Measurements from ENCODE around the gene IL36G. TPM values are rescaled to one million over a fixed set of nuclear protein-coding genes. Genes with fewer than 3 reads are reported as not detected.

Gene IL36G
- total RNA-seq, 1 donor: not detected

- no peak overlapping the region for H3K4me3 ChIP-seq (ENCODE audit: low read depth, low read length)
- no peak for DNase-seq (ENCODE audit: low read depth)
- no peak for TF ChIP-seq CTCF (IDR thresholded peaks at IDR 0.05; ENCODE audit: insufficient read depth, low read depth, low read length)
Observed at GRCh38 chr2:112957511-112957910, 20.3 kb upstream of the IL36G start.

- no peak overlapping the region for H3K4me3 ChIP-seq (ENCODE audit: low read depth, low read length)
- TF ChIP-seq CTCF (IDR thresholded peaks at IDR 0.05; ENCODE audit: insufficient read depth, low read depth, low read length): peak; percentile 94
- peak; percentile 60 for DNase-seq (ENCODE audit: low read depth)
Observed at GRCh38 chr2:112958428-112959108, 19.2 kb upstream of the IL36G start.

GRCh38 chr2:112959109-112959812 lies 18.5 kb upstream of the IL36G start:
- no peak for TF ChIP-seq CTCF (IDR thresholded peaks at IDR 0.05; ENCODE audit: insufficient read depth, low read depth, low read length)
- H3K4me3 ChIP-seq (ENCODE audit: low read depth, low read length): no peak overlapping the region
- no peak for DNase-seq (ENCODE audit: low read depth)

GRCh38 chr2:112960230-112960825 lies 17.5 kb upstream of the IL36G start:
- no peak for DNase-seq (ENCODE audit: low read depth)
- no peak overlapping the region for H3K4me3 ChIP-seq (ENCODE audit: low read depth, low read length)
- peak; percentile 1 for TF ChIP-seq CTCF (IDR thresholded peaks at IDR 0.05; ENCODE audit: insufficient read depth, low read depth, low read length)

GRCh38 chr2:112962308-112963175 lies 15.3 kb upstream of the IL36G start:
- no peak for TF ChIP-seq CTCF (IDR thresholded peaks at IDR 0.05; ENCODE audit: insufficient read depth, low read depth, low read length)
- no peak for DNase-seq (ENCODE audit: low read depth)
- no peak overlapping the region for H3K4me3 ChIP-seq (ENCODE audit: low read depth, low read length)

- no peak for TF ChIP-seq CTCF (IDR thresholded peaks at IDR 0.05; ENCODE audit: insufficient read depth, low read depth, low read length)
- DNase-seq (ENCODE audit: low read depth): no peak
- no peak overlapping the region for H3K4me3 ChIP-seq (ENCODE audit: low read depth, low read length)
Observed at GRCh38 chr2:112967023-112967422, 10.8 kb upstream of the IL36G start.
